B cell (primary cell): ENCODE results near the gene LPCAT1. TPM values are rescaled to one million over a fixed set of nuclear protein-coding genes. Genes with fewer than 3 reads are reported as not detected.

Experiments used
- ATAC-seq: fragments of 200-7000 bp; cut with Tn5 transposase; one replicate; pipeline ENCODE4 v1.10.0; 2021; ENCODE audit warnings: low read depth, mild to moderate bottlenecking, moderate number of reproducible peaks, moderate library complexity
- CTCF ChIA-PET: fragments of 350-600 bp; sonication (Branson Sonifier 250); formaldehyde crosslinking; loops from one replicate; lab custom pipeline; 2021; ENCODE audit warnings: antibody characterized with exemption, inconsistent platforms; lab: Charles Lee
- POLR2A ChIA-PET: fragments of 350-600 bp; sonication (Branson Sonifier 250); formaldehyde crosslinking; loops from one replicate; lab custom pipeline; 2021; ENCODE audit warnings: antibody characterized with exemption; lab: Charles Lee
- DNase-seq: peaks from one replicate; pipeline ENCODE4 v3.0.0; 2013
- H2AFZ ChIP-seq: 2 replicates; pipeline ENCODE4 v1.6.1; 2012; ENCODE audit warnings: mild to moderate bottlenecking, low read depth, low read length; ENCODE audit not compliant: insufficient read depth, poor library complexity, severe bottlenecking
- H3K27ac ChIP-seq, 2 donors: 1 replicate in 1 of 2; 2 replicates in 1 of 2; pipeline ENCODE4 v1.5.1; 2012 to 2013; ENCODE audit warnings: low read length in 2 of 2, mild to moderate bottlenecking in 2 of 2, moderate library complexity in 1 of 2
- H3K27me3 ChIP-seq, 4 experiments: fragments of 200-600 bp in 1 of 4; sonication (generic) in 1 of 4; replicated peaks in 1 of 4; 1 replicate in 2 of 4; 2 replicates in 2 of 4; pipeline versions ENCODE4 v1.6.1 to v1.7.0; 2013 to 2016; ENCODE audit warnings: low read length in 3 of 4, mild to moderate bottlenecking in 2 of 4, mixed read lengths in 1 of 4, moderate library complexity in 1 of 4; ENCODE audit not compliant: insufficient read depth in 4 of 4, control insufficient read depth in 3 of 4; ENCODE audit errors: control extremely low read depth in 1 of 4
- H3K36me3 ChIP-seq, 2 experiments: replicated peaks in 1 of 2; 1 replicate in 1 of 2; 2 replicates in 1 of 2; pipeline versions ENCODE4 v1.6.1 to v1.7.1; 2013; ENCODE audit warnings: low read length in 1 of 2; ENCODE audit not compliant: insufficient read depth in 2 of 2, control insufficient read depth in 1 of 2; ENCODE audit errors: control extremely low read depth in 1 of 2, extremely low read depth in 1 of 2
- H3K4me1 ChIP-seq, 2 donors: fragments of 200-600 bp in 1 of 2; sonication (generic) in 1 of 2; 1 replicate in 1 of 2; 2 replicates in 1 of 2; pipeline versions ENCODE4 v1.5.1 to v1.6.1; 2013 to 2017; ENCODE audit warnings: low read length in 2 of 2; ENCODE audit not compliant: control insufficient read depth in 2 of 2, insufficient read depth in 2 of 2
- H3K4me2 ChIP-seq: replicated peaks from 2 replicates; pipeline ENCODE3; 2012; ENCODE audit warnings: mild to moderate bottlenecking, low read depth, low read length; ENCODE audit not compliant: poor library complexity, severe bottlenecking
- H3K4me3 ChIP-seq, 5 experiments: fragments of 200-600 bp in 1 of 5; sonication (generic) in 1 of 5; 1 replicate in 3 of 5; 2 replicates in 2 of 5; pipeline versions ENCODE4 v1.5.1 to v1.7.0; 2011 to 2016; ENCODE audit warnings: low read length in 4 of 5, mild to moderate bottlenecking in 4 of 5, low read depth in 2 of 5, control low read depth in 1 of 5, moderate library complexity in 1 of 5; ENCODE audit not compliant: insufficient read depth in 1 of 5; ENCODE audit errors: control extremely low read depth in 1 of 5, extremely low read depth in 1 of 5
- H3K79me2 ChIP-seq: fragments of 200-600 bp; sonication (generic); one replicate; pipeline ENCODE4 v1.6.0; 2016; ENCODE audit warnings: low read length; ENCODE audit not compliant: control insufficient read depth, insufficient read depth
- H3K9ac ChIP-seq: fragments of 200-600 bp; sonication (generic); 2 replicates; pipeline ENCODE4 v1.6.1; 2017; ENCODE audit warnings: mild to moderate bottlenecking, low read length, moderate library complexity
- H3K9me3 ChIP-seq, 3 donors: one replicate each; pipeline versions ENCODE4 v1.6.1 to v1.7.1; 2013; ENCODE audit warnings: low read length in 2 of 3; ENCODE audit not compliant: control insufficient read depth in 2 of 3, insufficient read depth in 1 of 3; ENCODE audit errors: control extremely low read depth in 1 of 3
- H4K20me1 ChIP-seq: 2 replicates; pipeline ENCODE4 v1.6.0; 2012; ENCODE audit warnings: mild to moderate bottlenecking, low read length; ENCODE audit not compliant: insufficient read depth, control insufficient read depth, poor library complexity, severe bottlenecking
- H3K27ac Mint-ChIP-seq: one replicate; pipeline ENCODE4 v1.8.0; 2021; ENCODE audit warnings: mixed read lengths
- H3K27me3 Mint-ChIP-seq: one replicate; pipeline ENCODE4 v1.8.0; 2021; ENCODE audit warnings: mixed read lengths
- H3K4me1 Mint-ChIP-seq: one replicate; pipeline ENCODE4 v1.8.0; 2021; ENCODE audit warnings: mixed read lengths
- H3K4me3 Mint-ChIP-seq: one replicate; pipeline ENCODE4 v1.8.0; 2021; ENCODE audit warnings: mixed read lengths
- H3K9me3 Mint-ChIP-seq: one replicate; pipeline ENCODE4 v1.8.0; 2022; ENCODE audit warnings: mixed read lengths; ENCODE audit not compliant: insufficient read depth
- EZH2 ChIP-seq: IDR thresholded peaks from 2 replicates; pipeline ENCODE4 v1.6.1; 2012; ENCODE audit warnings: borderline replicate concordance, low read depth, mild to moderate bottlenecking, moderate library complexity, low read length; ENCODE audit not compliant: insufficient read depth, poor library complexity, severe bottlenecking
- WGBS: methylation state at CpG from one replicate; pipeline ENCODE4 v1.1.5; 2013; ENCODE audit warnings: missing lambda C conversion rate; ENCODE audit not compliant: insufficient coverage; 5-methylcytosine and 5-hydroxymethylcytosine counted together
- intact Hi-C: fragments of 100-400 bp; cut with micrococcal nuclease; formaldehyde crosslinking; loops from one replicate; pipeline ENCODE4 v1.10.0; 2022
- polyA plus RNA-seq: library from polyadenylated mRNA; depleted of rRNA; stranded (reverse); fragments of >200 nt; gene quantifications from 2 replicates; pipeline ENCODE4 v1.2.3, GENCODE V29; 2012
- total RNA-seq, 2 donors: library from RNA; stranded (reverse); fragments of 120-200 nt in 1 of 2; gene quantifications; 1 replicate in 1 of 2; 2 replicates in 1 of 2; pipeline versions ENCODE4 v1.2.3 to v1.2.4, GENCODE V29; 2013 to 2022
- TF ChIP-seq, protein P1 (sequence below): fragments of 200-600 bp; IDR thresholded peaks from one replicate; pipeline ENCODE4 v1.8.0; 2022; ENCODE audit warnings: antibody characterized with exemption, mild to moderate bottlenecking

The LPCAT1 gene
- total and polyA plus RNA-seq, 2 donors (not counting 1 experiment from before 2014, with no cell fraction given): 94.8 to 159 TPM

DNA sequence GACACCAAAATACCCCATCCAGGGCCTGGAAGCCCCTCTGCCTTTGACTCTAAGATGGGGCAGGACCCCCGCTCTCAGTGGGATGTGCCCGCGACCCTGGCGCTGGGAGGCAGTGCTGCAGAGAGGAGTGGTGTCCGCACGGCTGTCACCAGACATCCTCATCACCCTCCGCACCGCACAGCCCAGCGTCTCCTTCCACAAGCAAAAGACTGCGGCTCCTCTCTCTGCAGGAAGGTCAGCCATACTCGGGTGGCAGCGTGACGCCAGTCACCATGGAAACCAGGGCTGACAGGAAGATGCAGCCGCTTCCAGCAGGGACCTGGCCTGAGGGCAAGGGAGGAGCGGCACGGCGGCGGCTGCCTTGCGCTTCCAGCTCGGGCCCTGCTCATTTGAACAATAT is 61.4 kb downstream of the LPCAT1 start:
- ChIA-PET POLR2A (no interaction called here), CTCF (no interaction called here)
- no peak for DNase-seq
- no peaks in the 10 kb centered on the region for H3K79me2 ChIP-seq
- Mint-ChIP-seq H3K27me3 (no peaks in the 10 kb centered on the region), H3K27ac (no peak overlapping the region), H3K4me1 (no peaks in the 10 kb centered on the region), H3K9me3 (no peaks in the 10 kb centered on the region), H3K4me3 (no peak overlapping the region)
- ATAC-seq: no peak
- peaks cover 0 to 26% (median 0%) of the 10 kb centered on the region in 3 donors for H3K9me3 ChIP-seq
- no peak overlapping the region for H3K4me2 ChIP-seq
- 96% methylated on average over 15 of the region's 20 CpGs for WGBS
- no peaks in the 10 kb centered on the region for H3K27me3 ChIP-seq
- H2AFZ ChIP-seq: no peak overlapping the region
- H4K20me1 ChIP-seq: peaks cover 21% of the 10 kb centered on the region
- peaks cover 2 to 70% of the 10 kb centered on the region in 2 experiments for H3K36me3 ChIP-seq
- no peaks in the 10 kb centered on the region for H3K4me1 ChIP-seq
- H3K9ac ChIP-seq: no peak overlapping the region
- TF ChIP-seq EZH2: no peak
- TF ChIP-seq, protein P1, sequence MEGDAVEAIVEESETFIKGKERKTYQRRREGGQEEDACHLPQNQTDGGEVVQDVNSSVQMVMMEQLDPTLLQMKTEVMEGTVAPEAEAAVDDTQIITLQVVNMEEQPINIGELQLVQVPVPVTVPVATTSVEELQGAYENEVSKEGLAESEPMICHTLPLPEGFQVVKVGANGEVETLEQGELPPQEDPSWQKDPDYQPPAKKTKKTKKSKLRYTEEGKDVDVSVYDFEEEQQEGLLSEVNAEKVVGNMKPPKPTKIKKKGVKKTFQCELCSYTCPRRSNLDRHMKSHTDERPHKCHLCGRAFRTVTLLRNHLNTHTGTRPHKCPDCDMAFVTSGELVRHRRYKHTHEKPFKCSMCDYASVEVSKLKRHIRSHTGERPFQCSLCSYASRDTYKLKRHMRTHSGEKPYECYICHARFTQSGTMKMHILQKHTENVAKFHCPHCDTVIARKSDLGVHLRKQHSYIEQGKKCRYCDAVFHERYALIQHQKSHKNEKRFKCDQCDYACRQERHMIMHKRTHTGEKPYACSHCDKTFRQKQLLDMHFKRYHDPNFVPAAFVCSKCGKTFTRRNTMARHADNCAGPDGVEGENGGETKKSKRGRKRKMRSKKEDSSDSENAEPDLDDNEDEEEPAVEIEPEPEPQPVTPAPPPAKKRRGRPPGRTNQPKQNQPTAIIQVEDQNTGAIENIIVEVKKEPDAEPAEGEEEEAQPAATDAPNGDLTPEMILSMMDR: no peak
- no peak overlapping the region for H3K4me3 ChIP-seq
- intact Hi-C loops: no loop called here
- no peak overlapping the region for H3K27ac ChIP-seq

DNA sequence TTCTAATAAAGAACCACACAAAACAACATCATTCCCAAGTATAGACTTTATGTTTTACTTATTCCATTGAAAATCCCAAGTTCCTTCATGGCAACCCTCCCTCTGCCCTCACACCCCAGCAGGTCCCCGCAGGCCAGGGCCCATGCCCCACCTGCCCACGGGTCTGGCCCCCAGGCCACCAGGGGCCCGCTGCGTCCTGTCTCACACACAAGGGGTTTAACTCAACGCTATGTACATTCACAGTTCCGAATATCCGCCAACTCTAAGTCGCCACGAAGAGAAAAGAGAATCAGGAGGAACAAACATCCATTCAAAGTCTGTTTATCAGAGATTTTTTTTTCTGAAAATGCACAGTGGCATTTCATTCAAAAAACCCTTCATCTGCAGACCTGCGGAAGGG is 62.4 kb downstream of the LPCAT1 start:
- H3K27ac ChIP-seq: no peak overlapping the region
- H3K4me2 ChIP-seq: no peak overlapping the region
- ATAC-seq (no peak), DNase-seq (no peak)
- POLR2A ChIA-PET: no interaction called here
- TF ChIP-seq EZH2: no peak
- TF ChIP-seq, protein P1: no peak
- Mint-ChIP-seq H3K27me3 (no peaks in the 10 kb centered on the region), H3K4me1 (no peaks in the 10 kb centered on the region), H3K9me3 (peaks cover 3% of the 10 kb centered on the region), H3K4me3 (no peak overlapping the region), H3K27ac (no peak overlapping the region)
- no peaks in the 10 kb centered on the region for H3K27me3 ChIP-seq
- no peak overlapping the region for H2AFZ ChIP-seq
- H3K79me2 ChIP-seq: no peaks in the 10 kb centered on the region
- peaks cover 1 to 26% (median 4%) of the 10 kb centered on the region in 3 donors for H3K9me3 ChIP-seq
- peaks cover 2 to 62% of the 10 kb centered on the region in 2 experiments for H3K36me3 ChIP-seq
- no peak overlapping the region for H3K9ac ChIP-seq
- H3K4me3 ChIP-seq: no peak overlapping the region
- CTCF ChIA-PET: no interaction called here
- H3K4me1 ChIP-seq: no peaks in the 10 kb centered on the region
- peaks cover 14% of the 10 kb centered on the region for H4K20me1 ChIP-seq
- 97% methylated on average over 10 of the region's 10 CpGs for WGBS
- intact Hi-C loops: no loop called here
